Esophagus squamous epithelium (tissue), 4 donors: ENCODE results near the gene ECSIT.

ENCODE experiments used
- POLR2A ChIP-seq, 4 donors: fragments of 450-650 bp; IDR thresholded peaks; one replicate each; pipeline ENCODE4 v1.6.1; 2017; ENCODE audit warnings: antibody characterized with exemption in 4 of 4, mild to moderate bottlenecking in 4 of 4, moderate library complexity in 3 of 4
- TF ChIP-seq, protein P1 (sequence below), 6 experiments: fragments of 450-650 bp in 4 of 6; fragments of 200-600 bp in 2 of 6; sonication (generic) in 2 of 6; IDR thresholded peaks; one replicate each; pipeline ENCODE4 v1.5.1; 2016 to 2019; ENCODE audit warnings: antibody characterized with exemption in 6 of 6, mild to moderate bottlenecking in 4 of 6, moderate library complexity in 4 of 6

DNA sequence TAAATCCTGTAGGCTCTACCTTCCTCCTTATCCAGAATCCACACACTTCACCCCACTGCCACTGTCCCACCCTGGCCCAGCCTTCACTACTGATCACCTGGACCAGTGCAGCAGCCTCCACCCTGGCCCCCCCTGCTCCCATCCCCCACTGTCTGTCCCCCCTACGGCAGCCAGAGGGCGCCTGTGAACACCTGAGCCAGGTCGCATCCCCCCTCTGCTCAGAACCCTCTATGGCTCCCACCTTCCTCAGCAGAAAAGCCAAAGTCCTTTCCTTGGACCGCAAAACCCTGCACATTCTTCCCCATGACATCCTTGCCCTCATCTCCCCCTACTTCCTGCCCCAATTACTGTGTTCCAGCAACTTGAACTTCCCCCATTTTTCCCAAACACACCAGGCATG is 68.7 kb downstream of the ECSIT start:
- TF ChIP-seq, protein P1, sequence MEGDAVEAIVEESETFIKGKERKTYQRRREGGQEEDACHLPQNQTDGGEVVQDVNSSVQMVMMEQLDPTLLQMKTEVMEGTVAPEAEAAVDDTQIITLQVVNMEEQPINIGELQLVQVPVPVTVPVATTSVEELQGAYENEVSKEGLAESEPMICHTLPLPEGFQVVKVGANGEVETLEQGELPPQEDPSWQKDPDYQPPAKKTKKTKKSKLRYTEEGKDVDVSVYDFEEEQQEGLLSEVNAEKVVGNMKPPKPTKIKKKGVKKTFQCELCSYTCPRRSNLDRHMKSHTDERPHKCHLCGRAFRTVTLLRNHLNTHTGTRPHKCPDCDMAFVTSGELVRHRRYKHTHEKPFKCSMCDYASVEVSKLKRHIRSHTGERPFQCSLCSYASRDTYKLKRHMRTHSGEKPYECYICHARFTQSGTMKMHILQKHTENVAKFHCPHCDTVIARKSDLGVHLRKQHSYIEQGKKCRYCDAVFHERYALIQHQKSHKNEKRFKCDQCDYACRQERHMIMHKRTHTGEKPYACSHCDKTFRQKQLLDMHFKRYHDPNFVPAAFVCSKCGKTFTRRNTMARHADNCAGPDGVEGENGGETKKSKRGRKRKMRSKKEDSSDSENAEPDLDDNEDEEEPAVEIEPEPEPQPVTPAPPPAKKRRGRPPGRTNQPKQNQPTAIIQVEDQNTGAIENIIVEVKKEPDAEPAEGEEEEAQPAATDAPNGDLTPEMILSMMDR (IDR thresholded peaks at IDR 0.05), result peak in 2 of 6 experiments; percentile 11 to 26
- TF ChIP-seq POLR2A (IDR thresholded peaks at IDR 0.05), result no peak
